NT2/D1 (cell line): ENCODE data around the gene FBXO36.

Experiments
- DNase-seq: peaks from one replicate; pipeline ENCODE4 v3.0.0-alpha.2; 2011; ENCODE audit warnings: low read depth, low spot score
- H3K27me3 ChIP-seq: 2 replicates; pipeline ENCODE4 v1.6.0; 2011; ENCODE audit warnings: mild to moderate bottlenecking; ENCODE audit not compliant: insufficient read length, insufficient read depth
- H3K36me3 ChIP-seq: 2 replicates; pipeline ENCODE4 v1.6.1; 2011; ENCODE audit warnings: mild to moderate bottlenecking, low read length, mixed read lengths; ENCODE audit not compliant: insufficient read depth, insufficient read length
- H3K4me1 ChIP-seq: 2 replicates; pipeline ENCODE4 v1.5.1; 2011; ENCODE audit not compliant: insufficient read depth, insufficient read length
- H3K4me3 ChIP-seq: 2 replicates; pipeline ENCODE4 v1.5.1; 2011; ENCODE audit warnings: low read depth; ENCODE audit not compliant: insufficient read length
- H3K9ac ChIP-seq: 2 replicates; pipeline ENCODE4 v1.6.0; 2011; ENCODE audit warnings: low read depth; ENCODE audit not compliant: insufficient read length
- H3K9me3 ChIP-seq: 2 replicates; pipeline ENCODE4 v1.5.1; 2011; ENCODE audit warnings: mild to moderate bottlenecking, low read length; ENCODE audit not compliant: insufficient read depth
- SUZ12 ChIP-seq: IDR thresholded peaks from 2 replicates; pipeline ENCODE4 v1.6.1; 2011; ENCODE audit not compliant: insufficient read length, insufficient read depth; ENCODE audit errors: extremely low read depth
- YY1 ChIP-seq: IDR thresholded peaks from 2 replicates; pipeline ENCODE4 v1.6.1; 2011; ENCODE audit not compliant: insufficient read length, insufficient read depth
- ZNF274 ChIP-seq: IDR thresholded peaks from 2 replicates; pipeline ENCODE4 v1.6.1; 2011; ENCODE audit warnings: mild to moderate bottlenecking, low read depth, low read length

Gene FBXO36

GRCh38 chr2:230018153-230018552 is 95.8 kb downstream of the FBXO36 start:
- no peak for DNase-seq

GRCh38 chr2:230019742-230020141 is 97.4 kb downstream of the FBXO36 start:
- no peak for TF ChIP-seq SUZ12
- TF ChIP-seq ZNF274 = no peak
- no peak for TF ChIP-seq YY1
- H3K4me3 ChIP-seq = no peak overlapping the region
- H3K36me3 ChIP-seq = no peaks in the 10 kb centered on the region
- no peaks in the 10 kb centered on the region for H3K27me3 ChIP-seq
- DNase-seq = no peak
- H3K4me1 ChIP-seq = no peaks in the 10 kb centered on the region
- no peaks in the 10 kb centered on the region for H3K9me3 ChIP-seq
- H3K9ac ChIP-seq = no peak overlapping the region

More at GRCh38 chr2:230018153-230018552, 95.8 kb downstream of the FBXO36 start:
- Histone ChIP-seq H3K4me3 (no peak overlapping the region), H3K4me1 (no peaks in the 10 kb centered on the region), H3K36me3 (no peaks in the 10 kb centered on the region), H3K9me3 (no peaks in the 10 kb centered on the region), H3K27me3 (no peaks in the 10 kb centered on the region), H3K9ac (no peak overlapping the region)
- TF ChIP-seq SUZ12 (no peak), YY1 (no peak), ZNF274 (no peak)

- no peak for DNase-seq
These were observed 101.0 kb downstream of the FBXO36 start for GRCh38 chr2:230023313-230023712.

GRCh38 chr2:230042195-230042594 is 119.9 kb downstream of the FBXO36 start:
- TF ChIP-seq YY1 = no peak
- no peak for TF ChIP-seq SUZ12
- no peak for TF ChIP-seq ZNF274
- Histone ChIP-seq H3K9ac (no peak overlapping the region), H3K4me3 (no peak overlapping the region), H3K9me3 (no peaks in the 10 kb centered on the region), H3K27me3 (no peaks in the 10 kb centered on the region), H3K4me1 (no peaks in the 10 kb centered on the region), H3K36me3 (no peaks in the 10 kb centered on the region)
- no peak for DNase-seq

More at GRCh38 chr2:230023313-230023712, 101.0 kb downstream of the FBXO36 start:
- H3K4me3 ChIP-seq = no peak overlapping the region
- H3K27me3 ChIP-seq = no peaks in the 10 kb centered on the region
- H3K9ac ChIP-seq = no peak overlapping the region
- no peak for TF ChIP-seq ZNF274
- no peak for TF ChIP-seq SUZ12
- TF ChIP-seq YY1 = no peak
- no peaks in the 10 kb centered on the region for H3K4me1 ChIP-seq
- no peaks in the 10 kb centered on the region for H3K9me3 ChIP-seq
- H3K36me3 ChIP-seq = no peaks in the 10 kb centered on the region

GRCh38 chr2:230043025-230043424 is 120.7 kb downstream of the FBXO36 start:
- H3K4me3 ChIP-seq = no peak overlapping the region
- H3K9me3 ChIP-seq = no peaks in the 10 kb centered on the region
- no peaks in the 10 kb centered on the region for H3K27me3 ChIP-seq
- H3K36me3 ChIP-seq = no peaks in the 10 kb centered on the region
- no peak for TF ChIP-seq ZNF274
- no peak for TF ChIP-seq YY1
- TF ChIP-seq SUZ12 = no peak
- no peak for DNase-seq
- no peaks in the 10 kb centered on the region for H3K4me1 ChIP-seq
- no peak overlapping the region for H3K9ac ChIP-seq

- no peaks in the 10 kb centered on the region for H3K27me3 ChIP-seq
- no peaks in the 10 kb centered on the region for H3K4me1 ChIP-seq
- H3K4me3 ChIP-seq = no peak overlapping the region
- no peak overlapping the region for H3K9ac ChIP-seq
- no peak for DNase-seq
- H3K9me3 ChIP-seq = no peaks in the 10 kb centered on the region
- H3K36me3 ChIP-seq = no peaks in the 10 kb centered on the region
- TF ChIP-seq ZNF274 = no peak
- TF ChIP-seq SUZ12 = no peak
- no peak for TF ChIP-seq YY1
These were observed 121.2 kb downstream of the FBXO36 start for GRCh38 chr2:230043461-230043860.

- TF ChIP-seq YY1 (no peak), SUZ12 (no peak), ZNF274 (no peak)
- no peaks in the 10 kb centered on the region for H3K27me3 ChIP-seq
- no peaks in the 10 kb centered on the region for H3K36me3 ChIP-seq
- DNase-seq = no peak
- H3K9me3 ChIP-seq = no peaks in the 10 kb centered on the region
- no peak overlapping the region for H3K4me3 ChIP-seq
- H3K9ac ChIP-seq = no peak overlapping the region
- H3K4me1 ChIP-seq = no peaks in the 10 kb centered on the region
These were observed 124.2 kb downstream of the FBXO36 start for GRCh38 chr2:230046491-230046890.
